NB4 (cell line): ENCODE data around the gene CCDC91.

Experiments used
- DNase-seq: peaks from one replicate; pipeline ENCODE4 v3.0.0; 2010; ENCODE audit warnings: low read depth
- H3K4me3 ChIP-seq: one replicate; pipeline ENCODE4 v1.5.1; 2011; ENCODE audit warnings: mild to moderate bottlenecking, low read depth, low read length, moderate library complexity
- MAX ChIP-seq: IDR thresholded peaks from 2 replicates; pipeline ENCODE4 v1.6.1; 2011; ENCODE audit warnings: low read depth, low read length
- MYC ChIP-seq: IDR thresholded peaks from 2 replicates; pipeline ENCODE4 v1.6.1; 2011; ENCODE audit warnings: low read depth, low read length
- POLR2A ChIP-seq: IDR thresholded peaks from 2 replicates; pipeline ENCODE4 v1.6.1; 2011; ENCODE audit warnings: mild to moderate bottlenecking; ENCODE audit not compliant: insufficient read length; ENCODE audit errors: extremely low read depth
- TF ChIP-seq, protein P1 (sequence below): IDR thresholded peaks from one replicate; pipeline ENCODE4 v1.5.1; 2012; ENCODE audit warnings: low read depth, low read length

The CCDC91 gene

GRCh38 chr12:28513983-28514382 is 323.7 kb downstream of the CCDC91 start:
- no peak for DNase-seq
- TF ChIP-seq, protein P1, sequence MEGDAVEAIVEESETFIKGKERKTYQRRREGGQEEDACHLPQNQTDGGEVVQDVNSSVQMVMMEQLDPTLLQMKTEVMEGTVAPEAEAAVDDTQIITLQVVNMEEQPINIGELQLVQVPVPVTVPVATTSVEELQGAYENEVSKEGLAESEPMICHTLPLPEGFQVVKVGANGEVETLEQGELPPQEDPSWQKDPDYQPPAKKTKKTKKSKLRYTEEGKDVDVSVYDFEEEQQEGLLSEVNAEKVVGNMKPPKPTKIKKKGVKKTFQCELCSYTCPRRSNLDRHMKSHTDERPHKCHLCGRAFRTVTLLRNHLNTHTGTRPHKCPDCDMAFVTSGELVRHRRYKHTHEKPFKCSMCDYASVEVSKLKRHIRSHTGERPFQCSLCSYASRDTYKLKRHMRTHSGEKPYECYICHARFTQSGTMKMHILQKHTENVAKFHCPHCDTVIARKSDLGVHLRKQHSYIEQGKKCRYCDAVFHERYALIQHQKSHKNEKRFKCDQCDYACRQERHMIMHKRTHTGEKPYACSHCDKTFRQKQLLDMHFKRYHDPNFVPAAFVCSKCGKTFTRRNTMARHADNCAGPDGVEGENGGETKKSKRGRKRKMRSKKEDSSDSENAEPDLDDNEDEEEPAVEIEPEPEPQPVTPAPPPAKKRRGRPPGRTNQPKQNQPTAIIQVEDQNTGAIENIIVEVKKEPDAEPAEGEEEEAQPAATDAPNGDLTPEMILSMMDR: no peak
- no peak for TF ChIP-seq POLR2A
- TF ChIP-seq MAX: no peak
- TF ChIP-seq MYC: no peak
- no peak overlapping the region for H3K4me3 ChIP-seq

- TF ChIP-seq POLR2A (no peak), MYC (no peak), MAX (no peak)
- TF ChIP-seq, protein P1: no peak
- no peak overlapping the region for H3K4me3 ChIP-seq
- DNase-seq: no peak
These were observed 326.8 kb downstream of the CCDC91 start for GRCh38 chr12:28517101-28517500.

DNA sequence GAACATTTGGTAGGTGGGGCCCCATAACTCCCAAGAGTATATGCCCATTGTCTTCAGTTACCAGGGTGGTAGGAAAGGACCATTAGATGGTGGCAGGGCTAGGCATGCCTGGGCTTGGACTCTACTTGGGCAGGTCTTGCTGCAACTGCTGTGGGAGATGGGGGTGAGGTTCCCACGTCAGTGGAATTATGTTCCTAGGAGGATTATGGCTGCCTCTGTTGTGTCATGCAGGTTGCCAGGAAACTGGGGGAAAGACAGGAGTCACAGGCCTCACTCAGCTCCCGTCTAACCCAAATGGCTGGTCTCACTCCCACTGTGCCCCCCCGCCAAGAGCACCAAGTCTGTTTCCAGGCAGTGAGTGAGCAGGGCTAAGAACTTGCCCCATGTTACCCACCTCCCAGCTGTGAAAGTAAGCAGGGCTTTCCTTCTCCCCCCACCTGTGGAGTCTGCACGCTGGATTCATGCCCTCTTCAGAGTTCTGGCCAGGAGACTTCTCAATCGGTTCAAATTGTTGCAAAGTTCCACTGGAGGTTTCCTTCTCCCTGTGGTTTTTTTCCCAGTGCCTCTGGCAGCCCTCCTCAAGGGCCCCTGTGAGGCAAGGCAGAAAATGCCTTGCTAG is 337.5 kb downstream of the CCDC91 start:
- TF ChIP-seq, protein P1: no peak
- TF ChIP-seq MYC (no peak), MAX (no peak), POLR2A (no peak)
- H3K4me3 ChIP-seq: no peak overlapping the region
- DNase-seq: no peak

DNA sequence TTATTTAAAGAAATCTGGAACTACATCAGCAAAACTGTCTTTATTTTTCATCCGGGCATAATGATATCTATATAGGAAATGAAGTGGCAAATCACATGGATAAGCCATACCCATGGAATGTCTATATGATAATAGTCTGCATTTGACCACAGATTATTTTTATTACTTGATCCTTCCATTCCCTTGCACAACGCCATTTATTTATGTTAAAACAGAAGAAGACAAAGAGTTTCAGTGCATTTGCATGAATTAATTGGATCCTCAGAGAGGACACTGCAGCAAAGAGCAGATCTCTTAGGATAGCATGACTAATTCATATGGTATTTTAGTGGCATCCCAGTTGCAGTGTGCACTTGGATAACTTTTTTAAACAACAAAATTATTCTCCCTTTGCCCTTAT is 345.0 kb downstream of the CCDC91 start:
- no peak overlapping the region for H3K4me3 ChIP-seq
- DNase-seq: no peak
- no peak for TF ChIP-seq POLR2A

DNA sequence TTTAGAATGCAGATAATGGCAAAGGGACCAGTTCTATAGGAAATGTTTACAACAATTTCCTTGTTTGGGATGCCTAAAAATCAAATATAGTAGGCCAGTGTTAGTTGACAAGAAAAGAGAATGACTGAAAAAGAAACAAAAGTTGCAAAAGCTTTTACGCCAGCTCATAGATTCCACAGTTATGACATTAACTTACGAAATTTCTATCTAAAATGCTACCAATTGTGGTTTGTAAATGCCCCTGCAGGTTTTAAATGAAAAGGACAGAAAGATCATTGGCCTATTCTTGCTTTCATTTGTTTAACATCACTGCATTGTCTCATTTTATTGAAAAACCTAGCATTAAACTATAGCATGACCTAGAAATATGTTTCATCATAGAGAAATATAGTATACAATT is 345.8 kb downstream of the CCDC91 start:
- DNase-seq: peak; percentile 74
- TF ChIP-seq POLR2A (no peak), MAX (no peak), MYC (no peak)
- TF ChIP-seq, protein P1: no peak
- no peak overlapping the region for H3K4me3 ChIP-seq

GRCh38 chr12:28537474-28537873 is 347.2 kb downstream of the CCDC91 start:
- DNase-seq: no peak
- no peak for TF ChIP-seq MYC
- TF ChIP-seq, protein P1: no peak
- H3K4me3 ChIP-seq: no peak overlapping the region
